ENCODE data around the gene DCC. TPM values are rescaled to one million over a fixed set of nuclear protein-coding genes. Genes with fewer than 3 reads are reported as not detected.

Gene DCC
- polyA plus RNA-seq, 1 donor (not counting 4 experiments of a cell fraction or from before 2014, with no cell fraction given) = not detected

DNA sequence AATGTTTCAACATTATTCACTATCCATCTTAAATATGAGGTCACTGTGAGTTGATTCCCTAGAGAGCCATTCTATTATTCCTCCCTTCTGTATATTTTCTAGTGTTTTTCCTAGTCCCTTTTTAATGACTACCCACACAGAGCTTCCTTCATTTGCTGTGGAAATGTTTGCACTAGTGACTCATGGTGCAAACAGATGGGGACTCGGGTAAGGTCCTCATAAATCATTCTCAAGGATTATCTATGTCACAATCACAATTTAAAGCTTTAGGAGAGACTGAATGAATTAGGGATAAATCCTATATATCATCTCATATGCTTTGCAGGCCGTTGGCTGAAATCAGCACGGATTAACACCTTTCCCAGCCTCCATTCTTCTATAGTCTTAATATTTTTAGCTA lies 159.6 kb downstream of the DCC start:
- H2AFZ ChIP-seq (ENCODE audit: control insufficient read depth, low read length) = no peak overlapping the region
- no peak overlapping the region for H3K9ac ChIP-seq (ENCODE audit: control insufficient read depth, extremely low read depth, insufficient read depth, low read length)
- no peaks in the 10 kb centered on the region for H3K36me3 ChIP-seq (ENCODE audit: control insufficient read depth in 2 of 2, extremely low read depth in 1 of 2, insufficient read depth in 2 of 2, low read length in 2 of 2)
- no peaks in the 10 kb centered on the region for H4K20me1 ChIP-seq (ENCODE audit: control insufficient read depth, extremely low read depth, insufficient read depth, low read length)
- TF ChIP-seq, protein P1, sequence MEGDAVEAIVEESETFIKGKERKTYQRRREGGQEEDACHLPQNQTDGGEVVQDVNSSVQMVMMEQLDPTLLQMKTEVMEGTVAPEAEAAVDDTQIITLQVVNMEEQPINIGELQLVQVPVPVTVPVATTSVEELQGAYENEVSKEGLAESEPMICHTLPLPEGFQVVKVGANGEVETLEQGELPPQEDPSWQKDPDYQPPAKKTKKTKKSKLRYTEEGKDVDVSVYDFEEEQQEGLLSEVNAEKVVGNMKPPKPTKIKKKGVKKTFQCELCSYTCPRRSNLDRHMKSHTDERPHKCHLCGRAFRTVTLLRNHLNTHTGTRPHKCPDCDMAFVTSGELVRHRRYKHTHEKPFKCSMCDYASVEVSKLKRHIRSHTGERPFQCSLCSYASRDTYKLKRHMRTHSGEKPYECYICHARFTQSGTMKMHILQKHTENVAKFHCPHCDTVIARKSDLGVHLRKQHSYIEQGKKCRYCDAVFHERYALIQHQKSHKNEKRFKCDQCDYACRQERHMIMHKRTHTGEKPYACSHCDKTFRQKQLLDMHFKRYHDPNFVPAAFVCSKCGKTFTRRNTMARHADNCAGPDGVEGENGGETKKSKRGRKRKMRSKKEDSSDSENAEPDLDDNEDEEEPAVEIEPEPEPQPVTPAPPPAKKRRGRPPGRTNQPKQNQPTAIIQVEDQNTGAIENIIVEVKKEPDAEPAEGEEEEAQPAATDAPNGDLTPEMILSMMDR (optimal IDR thresholded peaks at IDR 0.05 in 1 of 3, IDR thresholded peaks at IDR 0.05 in 1 of 3, conservative IDR thresholded peaks at IDR 0.05 in 1 of 3; ENCODE audit: extremely low read depth in 1 of 3, insufficient read depth in 2 of 3, low read length in 3 of 3) = no peak
- no peak for TF ChIP-seq EZH2 (IDR thresholded peaks at IDR 0.05; ENCODE audit: low read length)
- DNase-seq (ENCODE audit: low read depth, low spot score) (no peak), FAIRE-seq (no peak)
- no peak overlapping the region for H3K4me3 ChIP-seq (ENCODE audit: control insufficient read depth in 2 of 3, extremely low read depth in 1 of 3, insufficient read depth in 2 of 3, low read depth in 1 of 3, low read length in 3 of 3)
- H3K9me1 ChIP-seq (ENCODE audit: control insufficient read depth, extremely low read depth, insufficient read depth, low read length) = no peaks in the 10 kb centered on the region
- H3K4me2 ChIP-seq (ENCODE audit: control insufficient read depth, extremely low read depth, insufficient read depth, low read depth, low read length) = no peak overlapping the region
- H3K27me3 ChIP-seq (ENCODE audit: control insufficient read depth, extremely low read depth, insufficient read depth, low read length) = no peaks in the 10 kb centered on the region
- H3K9me3 ChIP-seq (ENCODE audit: control insufficient read depth, low read depth, low read length) = peaks cover 3% of the 10 kb centered on the region
- dilution Hi-C loops (cut with MboI; ENCODE audit: extremely low pct_ligation_motif_present, low sequenced_read_pairs) = no loop called here
- H3K79me2 ChIP-seq (ENCODE audit: control insufficient read depth, insufficient read depth, low read length) = no peaks in the 10 kb centered on the region
- H3K4me1 ChIP-seq (ENCODE audit: control insufficient read depth, extremely low read depth, insufficient read depth, low read length) = no peaks in the 10 kb centered on the region
- no peak overlapping the region for H3K27ac ChIP-seq (ENCODE audit: control insufficient read depth, insufficient read depth, low read length)

DNA sequence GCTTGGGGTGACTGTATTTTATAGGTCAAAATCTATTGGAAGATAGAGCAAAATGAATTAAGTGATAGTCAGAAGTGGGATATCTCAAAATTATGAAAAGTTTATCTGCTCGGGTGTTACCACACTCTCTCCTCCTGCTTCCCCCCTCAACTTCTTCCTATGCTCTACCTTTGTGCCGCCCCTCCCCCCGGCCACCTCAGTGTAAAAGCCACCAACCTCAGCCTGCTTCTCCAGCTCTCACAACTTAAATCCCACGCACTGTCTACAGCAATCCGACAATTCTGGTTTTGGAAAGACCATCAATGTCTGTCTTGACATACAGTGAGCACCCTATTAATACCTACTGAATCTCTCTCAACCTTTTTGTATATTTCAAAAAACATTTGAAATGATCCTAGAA lies 164.6 kb downstream of the DCC start:
- H4K20me1 ChIP-seq (ENCODE audit: control insufficient read depth, extremely low read depth, insufficient read depth, low read length) = no peaks in the 10 kb centered on the region
- H3K4me3 ChIP-seq (ENCODE audit: control insufficient read depth in 2 of 3, extremely low read depth in 1 of 3, insufficient read depth in 2 of 3, low read depth in 1 of 3, low read length in 3 of 3) = no peak overlapping the region
- no peak overlapping the region for H3K4me2 ChIP-seq (ENCODE audit: control insufficient read depth, extremely low read depth, insufficient read depth, low read depth, low read length)
- H3K9ac ChIP-seq (ENCODE audit: control insufficient read depth, extremely low read depth, insufficient read depth, low read length) = no peak overlapping the region
- H3K27ac ChIP-seq (ENCODE audit: control insufficient read depth, insufficient read depth, low read length) = no peak overlapping the region
- no peak for FAIRE-seq
- no peaks in the 10 kb centered on the region for H3K4me1 ChIP-seq (ENCODE audit: control insufficient read depth, extremely low read depth, insufficient read depth, low read length)
- H2AFZ ChIP-seq (ENCODE audit: control insufficient read depth, low read length) = no peak overlapping the region
- no peaks in the 10 kb centered on the region for H3K9me3 ChIP-seq (ENCODE audit: control insufficient read depth, low read depth, low read length)
- no peak for DNase-seq (ENCODE audit: low read depth, low spot score)
- TF ChIP-seq, protein P1 (optimal IDR thresholded peaks at IDR 0.05 in 1 of 3, IDR thresholded peaks at IDR 0.05 in 1 of 3, conservative IDR thresholded peaks at IDR 0.05 in 1 of 3; ENCODE audit: extremely low read depth in 1 of 3, insufficient read depth in 2 of 3, low read length in 3 of 3) = no peak
- no peak for TF ChIP-seq EZH2 (IDR thresholded peaks at IDR 0.05; ENCODE audit: low read length)
- dilution Hi-C loops (cut with MboI; ENCODE audit: extremely low pct_ligation_motif_present, low sequenced_read_pairs) = no loop called here
- H3K36me3 ChIP-seq (ENCODE audit: control insufficient read depth in 2 of 2, extremely low read depth in 1 of 2, insufficient read depth in 2 of 2, low read length in 2 of 2) = no peaks in the 10 kb centered on the region
- H3K27me3 ChIP-seq (ENCODE audit: control insufficient read depth, extremely low read depth, insufficient read depth, low read length) = no peaks in the 10 kb centered on the region
- H3K79me2 ChIP-seq (ENCODE audit: control insufficient read depth, insufficient read depth, low read length) = no peaks in the 10 kb centered on the region
- H3K9me1 ChIP-seq (ENCODE audit: control insufficient read depth, extremely low read depth, insufficient read depth, low read length) = no peaks in the 10 kb centered on the region

Measured in keratinocyte (primary cell).